ENCODE measurements around the gene GCHFR. TPM values are rescaled to one million over a fixed set of nuclear protein-coding genes. Genes with fewer than 3 reads are reported as not detected.

GCHFR gene
- total RNA-seq, 1 donor from 2014 or later = 99.5 TPM

GRCh38 chr15:40769274-40770146, 5.6 kb downstream of the GCHFR start, which contains the start of gene C15orf62:
Gene C15orf62, plus strand, starts transcription at chr15:40769980. Its CDS starts 516 bp downstream, at chr15:40770496.
- TF ChIP-seq CTCF (IDR thresholded peaks at IDR 0.05) = no peak
- H3K27me3 ChIP-seq (ENCODE audit: low read depth) = no peaks in the 10 kb centered on the region
- H3K36me3 ChIP-seq = peaks cover 72% of the 10 kb centered on the region
- H3K4me1 ChIP-seq = peaks cover 51% of the 10 kb centered on the region
- no peaks in the 10 kb centered on the region for H3K9me3 ChIP-seq
- no peak within 1 kb of the TSS for H3K4me3 ChIP-seq
- DNase-seq = peak; percentile 74
- intact Hi-C loops (cut with DNase I) = no loop called here
- H3K27ac ChIP-seq = peak within 1 kb of the TSS; percentile 70
- peak; percentile 71 to 73 for ATAC-seq

- Histone ChIP-seq H3K27me3 (ENCODE audit: low read depth) (no peaks in the 10 kb centered on the region), H3K4me3 (no peak overlapping the region), H3K4me1 (peaks cover 43% of the 10 kb centered on the region), H3K27ac (peak overlapping the region; percentile 70), H3K9me3 (no peaks in the 10 kb centered on the region), H3K36me3 (peaks cover 80% of the 10 kb centered on the region)
- DNase-seq (peak; percentile 54), ATAC-seq (no peak)
- no peak for TF ChIP-seq CTCF (IDR thresholded peaks at IDR 0.05)
- intact Hi-C loops (cut with DNase I) = no loop called here
Observed at GRCh38 chr15:40770147-40770721, 6.4 kb downstream of the GCHFR start.

- Histone ChIP-seq H3K4me3 (no peak overlapping the region), H3K27ac (no peak overlapping the region), H3K27me3 (ENCODE audit: low read depth) (no peaks in the 10 kb centered on the region), H3K4me1 (peaks cover 35% of the 10 kb centered on the region), H3K9me3 (no peaks in the 10 kb centered on the region), H3K36me3 (peaks cover 83% of the 10 kb centered on the region)
- intact Hi-C loops (cut with DNase I) = no loop called here
- ATAC-seq (no peak), DNase-seq (peak; percentile 19)
- no peak for TF ChIP-seq CTCF (IDR thresholded peaks at IDR 0.05)
Observed at GRCh38 chr15:40771242-40771641, 7.4 kb downstream of the GCHFR start.

- ATAC-seq (no peak), DNase-seq (peak; percentile 44)
- no peak overlapping the region for H3K27ac ChIP-seq
- no peak for TF ChIP-seq CTCF (IDR thresholded peaks at IDR 0.05)
- peaks cover 42% of the 10 kb centered on the region for H3K4me1 ChIP-seq
- no peaks in the 10 kb centered on the region for H3K9me3 ChIP-seq
- no peaks in the 10 kb centered on the region for H3K27me3 ChIP-seq (ENCODE audit: low read depth)
- no peak overlapping the region for H3K4me3 ChIP-seq
- H3K36me3 ChIP-seq = peaks cover 83% of the 10 kb centered on the region
- intact Hi-C loops (cut with DNase I) = no loop called here
Observed at GRCh38 chr15:40772014-40772413, 8.1 kb downstream of the GCHFR start.

GRCh38 chr15:40773496-40773895, 9.6 kb downstream of the GCHFR start:
- ATAC-seq (no peak), DNase-seq (peak; percentile 40)
- no peaks in the 10 kb centered on the region for H3K27me3 ChIP-seq (ENCODE audit: low read depth)
- no peak overlapping the region for H3K27ac ChIP-seq
- intact Hi-C loops (cut with DNase I) = no loop called here
- H3K4me3 ChIP-seq = no peak overlapping the region
- peaks cover 83% of the 10 kb centered on the region for H3K36me3 ChIP-seq
- H3K4me1 ChIP-seq = peaks cover 34% of the 10 kb centered on the region
- H3K9me3 ChIP-seq = no peaks in the 10 kb centered on the region
- no peak for TF ChIP-seq CTCF (IDR thresholded peaks at IDR 0.05)
